GM10847 (cell line): Measurements from ENCODE around the gene ZNF600.

ENCODE experiments used
- POLR2A ChIP-seq: IDR thresholded peaks from 2 replicates; pipeline ENCODE4 v1.6.1; 2011; ENCODE audit not compliant: insufficient read length; ENCODE audit errors: extremely low read depth

The ZNF600 gene

DNA sequence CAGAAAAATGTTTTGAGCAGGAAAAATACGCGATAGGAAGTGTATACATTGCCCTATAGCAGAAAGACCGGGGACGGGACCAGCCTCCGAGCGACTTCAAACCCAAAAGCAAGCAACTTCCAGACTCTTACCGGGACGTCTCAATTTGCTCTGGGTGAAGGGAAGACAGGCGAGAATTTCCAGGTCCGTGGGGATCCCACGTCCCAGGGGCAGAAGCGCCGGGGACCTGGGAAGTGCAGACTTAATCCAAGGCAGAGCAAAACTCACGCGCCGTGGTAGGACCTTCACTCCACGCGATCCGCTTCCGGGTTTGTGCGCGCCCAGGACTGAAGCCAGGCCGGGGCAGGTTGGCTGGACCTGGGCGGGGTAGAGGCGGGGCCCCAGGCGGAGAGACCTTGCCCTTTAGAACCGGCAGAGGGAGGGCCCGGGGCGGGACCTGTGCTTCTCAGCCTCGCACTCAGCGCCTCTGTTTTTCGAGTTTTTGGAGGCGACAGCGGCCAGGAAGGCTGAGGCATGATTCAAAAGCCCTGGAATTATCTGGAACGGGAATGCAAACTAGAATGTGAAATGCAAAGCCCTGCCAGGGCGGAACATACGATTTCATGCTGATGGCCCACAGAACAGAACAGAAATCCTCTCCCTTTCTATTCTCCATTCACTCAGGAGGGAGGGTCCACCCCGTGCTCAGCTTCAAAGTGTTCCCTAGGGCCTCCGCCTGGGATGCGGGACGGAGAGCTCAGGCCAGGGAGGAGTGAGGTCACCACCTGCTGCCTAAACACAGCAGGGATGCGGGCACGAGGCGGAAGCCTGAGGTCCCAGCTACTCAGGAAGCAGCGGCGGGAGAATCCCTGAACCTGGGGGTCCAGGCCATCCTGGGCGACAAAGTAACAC lies at the start of gene ZNF600:
ZNF600 (minus strand) TSS at position 328 of the 891 bp plus-strand sequence. CDS start 7,903 bp downstream, outside the sequence.
- TF ChIP-seq POLR2A: peak; percentile 67

DNA sequence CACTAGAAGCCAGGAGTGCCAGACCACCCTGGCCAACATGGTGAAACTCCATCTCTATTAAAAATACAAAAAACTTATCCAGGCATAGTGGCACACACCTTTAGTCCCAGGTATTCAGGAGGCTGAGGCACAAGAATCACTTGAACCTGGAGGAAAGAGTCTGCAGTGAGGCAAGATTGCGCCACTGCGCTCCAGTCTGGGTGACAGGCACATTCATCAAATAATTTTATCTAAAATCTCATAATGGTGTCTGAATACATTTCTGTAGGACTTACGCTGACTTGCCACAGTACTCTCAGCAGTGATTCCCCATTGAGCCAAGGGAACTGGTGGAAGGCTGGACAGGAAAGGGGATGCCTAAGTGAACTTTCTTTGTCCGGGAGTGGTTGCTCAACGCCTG lies 39.2 kb upstream of the ZNF600 start:
- no peak for TF ChIP-seq POLR2A

DNA sequence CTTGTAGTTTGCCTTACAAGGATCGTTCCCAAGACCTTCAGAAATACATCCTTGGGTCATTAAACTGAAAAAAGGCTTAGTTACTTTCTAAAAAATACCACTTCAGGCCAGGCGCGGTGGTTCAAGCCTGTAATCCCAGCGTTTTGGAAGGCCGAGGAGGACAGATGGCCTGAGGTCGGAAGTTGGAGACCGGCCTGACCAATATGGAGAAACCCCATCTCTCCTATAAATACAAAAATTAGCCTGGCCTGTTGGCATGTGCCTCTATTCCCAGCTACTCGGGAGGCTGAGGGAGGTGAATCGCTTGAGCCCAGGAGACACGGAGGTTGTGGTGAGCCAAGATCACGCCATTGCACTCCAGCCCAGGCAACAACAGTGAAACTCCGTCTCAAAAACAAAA lies 37.1 kb upstream of the ZNF600 start:
- TF ChIP-seq POLR2A: no peak

DNA sequence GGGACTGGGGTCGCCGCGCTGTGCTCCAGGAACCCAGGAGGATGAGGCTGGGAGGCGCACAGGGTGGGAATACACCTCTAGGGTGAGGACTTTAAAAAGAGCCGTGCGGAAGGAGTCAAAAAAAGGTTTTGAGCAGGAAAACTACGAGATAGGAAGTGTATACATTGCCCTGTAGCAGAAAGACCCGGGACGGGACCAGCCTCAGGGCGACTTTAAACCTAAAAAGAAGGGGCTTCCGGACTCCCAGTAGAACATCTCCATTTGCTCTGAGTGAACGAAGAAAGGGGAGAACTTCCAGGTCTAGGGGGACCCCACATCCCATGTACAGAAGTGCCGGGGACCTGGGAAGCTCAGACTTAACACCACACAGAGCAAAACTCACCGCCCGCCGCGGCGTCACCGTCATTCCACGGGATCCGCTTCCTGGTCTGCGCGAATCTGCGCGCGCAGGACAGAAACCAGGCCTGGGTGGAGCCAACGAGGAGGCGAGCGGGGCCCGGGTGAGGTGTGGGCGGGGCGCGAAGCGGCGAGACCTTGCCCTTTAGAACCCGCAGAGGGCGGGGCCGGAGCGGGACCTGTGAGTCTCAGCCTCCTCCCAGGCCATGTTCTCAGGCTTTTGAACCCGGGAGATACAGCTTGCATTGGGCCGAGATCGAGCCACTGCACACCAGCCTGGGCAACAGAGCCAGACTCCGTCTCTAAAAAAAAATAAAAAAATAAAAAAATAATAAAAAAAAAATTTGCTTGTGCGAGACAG lies 34.8 kb upstream of the ZNF600 start, which contains the start of gene ZNF28:
ZNF28 (minus strand) TSS at position 430 of the 757 bp plus-strand sequence. CDS start 3,675 bp downstream, outside the sequence.
- peak; percentile 28 for TF ChIP-seq POLR2A

DNA sequence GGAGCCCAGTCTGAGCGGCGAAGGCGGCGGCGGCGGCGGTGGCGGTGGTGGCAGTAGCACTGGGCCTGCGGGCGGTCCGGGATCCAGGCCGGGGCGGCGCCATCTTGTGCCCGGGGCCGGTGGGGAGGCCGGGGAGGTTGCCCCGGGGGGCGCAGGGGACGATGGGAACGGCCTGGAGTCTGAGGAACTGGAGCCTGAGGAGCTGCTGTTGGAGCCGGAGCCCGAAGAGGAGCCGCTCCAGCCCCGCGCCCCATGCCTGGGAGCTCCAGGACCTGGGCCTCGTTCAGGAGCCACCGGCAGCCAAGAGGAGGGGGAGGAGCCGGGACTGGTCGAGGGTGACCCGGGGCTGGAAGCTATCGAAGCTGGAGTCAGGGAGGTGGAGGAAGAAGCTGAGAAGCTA lies 23.2 kb upstream of the ZNF600 start:
- no peak for TF ChIP-seq POLR2A

DNA sequence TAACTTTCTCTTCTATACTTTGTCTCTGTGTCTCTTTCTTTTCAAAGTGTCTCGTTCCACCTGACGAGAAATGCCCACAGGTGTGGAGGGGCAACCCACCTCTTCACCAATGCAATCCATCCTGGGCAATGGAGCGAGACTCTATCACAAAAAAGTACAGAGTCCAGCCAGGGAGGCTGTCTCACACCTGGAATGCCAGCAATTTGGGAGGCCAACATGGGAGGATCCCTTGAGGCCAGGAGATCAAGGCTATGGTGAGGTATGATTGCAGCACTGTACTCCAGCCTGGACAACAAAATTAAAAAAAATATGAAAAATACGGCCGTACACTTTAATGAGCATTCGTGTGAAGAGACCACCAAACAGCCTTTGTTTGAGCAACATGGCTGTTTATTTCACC lies 2.8 kb upstream of the ZNF600 start:
- TF ChIP-seq POLR2A: no peak

DNA sequence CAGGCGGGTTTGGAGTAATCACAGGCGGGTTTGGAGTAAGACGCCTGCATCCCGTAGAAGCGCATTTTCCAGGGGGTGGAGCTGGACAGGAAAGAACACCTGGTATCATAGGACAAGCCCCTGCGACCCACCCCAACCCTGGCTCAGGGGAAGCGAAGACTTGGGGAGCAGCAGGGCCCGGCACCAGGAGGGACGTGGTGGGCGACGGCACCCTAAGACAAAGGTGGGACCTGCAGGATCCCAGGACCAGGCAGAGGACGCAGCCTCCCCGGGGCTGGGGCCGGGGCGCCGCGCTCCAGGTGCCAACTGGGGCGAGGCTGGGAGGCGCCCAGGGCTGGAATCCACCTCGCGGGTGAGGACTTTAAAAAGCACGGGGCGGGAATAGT lies 520 bp downstream of the ZNF600 start:
- no peak for TF ChIP-seq POLR2A

DNA sequence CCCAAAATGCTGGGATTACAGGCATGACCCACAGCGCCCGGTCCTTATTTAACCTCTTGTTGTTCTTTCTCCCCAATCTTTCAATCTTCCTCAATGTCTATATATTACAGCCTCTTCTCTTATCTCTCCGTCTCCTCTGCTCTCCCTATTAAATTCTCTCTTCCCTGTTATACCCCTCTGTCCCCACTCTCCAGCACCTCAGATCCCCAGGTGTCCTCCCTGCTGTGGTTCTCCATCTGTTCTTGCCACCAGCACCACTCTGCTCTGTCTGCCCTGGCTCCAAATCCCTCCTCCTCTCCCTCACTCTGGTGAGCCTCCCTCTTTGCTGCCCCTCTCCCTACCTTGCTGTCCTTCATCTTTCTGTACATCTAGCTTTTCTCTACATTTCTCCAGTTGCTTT lies 1.1 kb downstream of the ZNF600 start:
- no peak for TF ChIP-seq POLR2A

DNA sequence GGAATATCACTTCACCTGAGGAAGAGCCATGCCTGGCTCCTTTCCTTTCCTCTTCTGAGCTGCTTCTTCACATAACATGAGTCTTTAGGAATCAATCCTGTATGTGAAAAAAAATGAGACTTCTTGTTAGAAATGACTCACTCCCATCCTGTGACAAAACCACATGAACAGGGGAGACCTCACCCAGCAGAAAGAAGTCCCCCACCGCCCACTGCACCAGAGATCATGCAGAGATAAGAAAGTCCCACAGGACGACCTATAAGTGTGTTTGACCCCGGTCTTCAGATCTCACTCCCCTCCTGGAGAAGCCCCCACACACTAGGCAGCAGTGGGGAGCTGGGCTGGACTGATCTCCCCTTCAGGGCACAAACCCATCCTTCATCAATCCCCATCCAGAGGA lies 7.8 kb downstream of the ZNF600 start:
- no peak for TF ChIP-seq POLR2A

DNA sequence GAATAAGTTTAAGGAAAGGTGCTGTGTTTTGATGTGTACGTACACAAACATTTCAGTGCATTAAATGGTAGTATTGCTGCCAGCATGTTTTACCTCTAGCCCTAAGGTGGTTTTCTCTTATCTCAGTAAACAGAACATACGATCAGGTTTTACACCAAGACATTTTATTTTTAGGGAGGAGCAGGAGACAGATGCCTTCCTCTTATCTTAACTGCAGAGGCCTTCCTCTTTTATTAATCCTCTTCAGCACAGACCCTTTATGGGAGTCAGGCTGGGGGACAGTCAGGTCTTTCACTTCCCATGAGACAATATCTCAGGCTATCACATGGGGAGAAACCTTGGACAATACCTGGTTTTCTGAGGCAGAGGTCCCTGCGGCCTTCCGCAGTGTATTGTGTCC lies 36.8 kb downstream of the ZNF600 start:
- TF ChIP-seq POLR2A: no peak

DNA sequence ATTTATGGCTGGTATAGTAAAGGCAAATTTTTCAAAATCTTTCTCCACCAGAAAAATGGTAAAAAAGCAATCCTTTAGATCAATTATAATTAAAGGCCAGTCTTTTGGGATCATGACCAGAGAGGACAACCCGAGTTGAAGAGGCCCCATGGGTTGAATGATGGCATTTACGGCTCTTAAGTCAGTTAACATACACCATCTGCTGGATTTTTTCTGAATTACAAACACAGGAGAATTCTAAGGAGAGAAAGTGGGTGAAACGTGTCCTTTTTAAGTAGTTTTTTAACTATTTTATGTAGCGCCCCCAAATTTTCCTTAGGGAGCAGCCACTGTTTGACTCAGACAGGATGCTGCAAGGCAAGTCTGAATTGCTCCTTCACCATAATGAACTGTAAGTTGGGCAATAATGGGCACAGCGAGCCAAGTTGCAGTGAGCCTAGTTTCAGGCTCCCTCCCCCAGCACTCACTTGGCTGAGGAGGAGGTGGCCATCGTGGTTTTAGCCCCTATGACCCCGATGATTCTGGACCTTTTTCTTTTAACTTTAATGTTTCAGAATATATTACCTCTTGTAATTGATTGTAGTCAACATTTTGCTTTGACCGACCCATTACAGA lies 38.1 kb downstream of the ZNF600 start:
- no peak for TF ChIP-seq POLR2A

DNA sequence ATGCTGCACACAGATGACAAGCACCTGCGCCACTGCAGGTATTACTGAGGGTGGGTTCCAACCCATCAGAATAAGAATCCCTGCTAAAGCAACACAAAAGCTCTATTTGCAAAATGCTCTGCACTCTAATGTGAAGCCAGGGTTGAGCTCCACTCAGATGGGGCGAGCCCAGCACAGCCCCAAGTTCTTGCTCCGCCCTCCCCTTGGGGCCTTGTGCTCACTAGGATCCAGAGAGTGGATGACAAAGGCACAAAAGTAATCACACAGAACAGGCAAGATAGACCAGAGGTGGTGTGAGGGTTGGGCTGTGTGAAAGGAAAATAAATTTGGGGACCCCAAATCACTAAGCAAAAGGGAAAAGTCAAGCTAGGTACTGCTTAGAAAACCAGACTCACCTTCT lies 43.5 kb downstream of the ZNF600 start:
- TF ChIP-seq POLR2A: no peak

DNA sequence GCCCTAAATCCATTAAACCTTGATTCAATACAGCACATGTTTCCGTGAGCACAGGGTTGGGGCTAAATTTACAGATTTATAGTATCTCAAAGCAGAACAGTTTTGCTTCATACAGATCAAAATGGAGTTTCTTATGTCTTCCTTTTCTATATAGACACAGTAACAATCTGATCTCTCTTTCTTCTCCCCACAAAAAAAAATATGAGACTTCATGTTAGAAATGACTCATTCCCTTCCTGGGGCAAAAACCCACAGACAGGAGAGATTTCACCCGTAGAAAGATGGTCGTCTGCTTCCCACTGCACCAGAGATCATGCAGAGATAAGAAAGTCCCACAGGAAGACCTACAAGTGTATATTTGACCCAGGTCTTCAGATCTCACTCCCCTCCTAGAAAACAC lies 44.1 kb downstream of the ZNF600 start:
- TF ChIP-seq POLR2A: no peak

DNA sequence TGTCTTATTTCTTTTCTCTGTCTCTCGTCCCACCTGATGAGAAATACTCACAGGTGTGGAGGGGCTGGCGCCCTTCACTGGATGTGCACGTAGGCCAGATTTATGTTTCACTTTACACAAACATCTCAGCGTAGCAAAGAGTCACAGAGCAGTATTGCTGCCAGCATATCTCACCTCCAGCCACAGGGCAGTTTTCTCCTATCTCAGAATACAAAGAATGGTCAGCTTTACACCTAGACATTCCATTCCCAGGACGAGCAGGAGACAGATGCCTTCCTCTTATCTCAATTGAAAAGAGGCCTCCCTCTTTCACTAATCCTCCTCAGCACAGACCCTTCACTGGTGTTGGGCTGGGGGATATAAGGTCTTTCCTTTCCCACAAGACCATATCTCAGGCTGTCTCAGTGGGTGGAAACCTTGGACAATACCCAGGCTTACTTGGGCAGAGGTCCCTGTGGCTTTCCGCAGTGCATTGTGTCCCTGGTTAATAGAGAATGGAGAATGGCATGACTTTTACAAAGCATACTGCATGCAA lies 44.6 kb downstream of the ZNF600 start:
- no peak for TF ChIP-seq POLR2A

DNA sequence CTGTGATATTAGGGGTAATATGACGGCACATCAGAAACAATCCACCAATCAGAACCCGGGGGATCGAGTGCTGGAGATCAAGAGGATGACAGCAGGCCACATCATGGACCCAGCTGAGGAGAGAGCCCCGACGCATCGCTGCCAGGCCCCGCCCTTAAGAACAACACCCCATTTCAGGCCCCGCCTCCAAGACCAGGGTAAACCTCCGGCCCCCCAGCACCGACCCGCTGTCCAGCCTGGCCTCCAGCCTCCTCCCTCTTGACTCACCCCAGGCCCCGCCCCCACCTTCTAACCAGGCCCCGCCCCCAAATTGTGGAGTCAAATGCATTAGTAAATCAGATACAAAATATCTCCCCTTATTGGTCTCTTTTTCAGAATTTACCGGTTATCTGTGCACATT lies 47.0 kb downstream of the ZNF600 start:
- no peak for TF ChIP-seq POLR2A
